ENCODE measurements around the gene LRIF1. TPM values are rescaled to one million over a fixed set of nuclear protein-coding genes. Genes with fewer than 3 reads are reported as not detected.

LRIF1 gene
- total RNA-seq, 4 donors from 2014 or later, result 2.6 to 12.0 (median 7.6) TPM

DNA sequence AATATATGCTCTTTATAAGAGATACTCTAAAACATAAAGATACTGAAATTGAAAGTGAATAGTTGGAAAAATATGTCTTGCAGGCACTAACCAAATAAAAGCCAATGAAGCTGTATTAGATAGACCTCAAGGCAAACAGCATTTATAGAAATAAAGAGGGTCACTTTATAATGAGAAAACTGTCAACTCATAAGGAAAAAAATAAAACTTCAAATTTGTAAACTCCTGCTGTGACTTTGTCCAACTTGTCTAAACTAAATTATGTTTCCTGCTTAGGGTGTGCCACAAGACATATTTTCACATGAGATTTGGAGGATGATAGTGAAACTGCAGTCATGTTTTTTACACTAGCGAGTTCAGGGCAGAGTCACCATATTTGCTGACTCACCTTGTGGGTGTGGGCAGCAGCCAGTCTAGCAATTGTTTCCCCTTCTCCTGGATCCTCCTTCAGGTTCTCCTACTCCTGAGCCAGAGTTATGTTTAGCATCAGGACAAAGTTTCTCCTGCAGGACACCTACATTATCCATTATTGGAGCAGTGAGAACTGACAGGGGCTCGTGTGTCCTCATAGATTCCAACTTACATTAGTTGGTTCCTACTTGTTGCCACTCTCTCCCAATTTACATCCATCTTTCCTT, 46.9 kb downstream of the LRIF1 start:
- TF ChIP-seq, protein P1, sequence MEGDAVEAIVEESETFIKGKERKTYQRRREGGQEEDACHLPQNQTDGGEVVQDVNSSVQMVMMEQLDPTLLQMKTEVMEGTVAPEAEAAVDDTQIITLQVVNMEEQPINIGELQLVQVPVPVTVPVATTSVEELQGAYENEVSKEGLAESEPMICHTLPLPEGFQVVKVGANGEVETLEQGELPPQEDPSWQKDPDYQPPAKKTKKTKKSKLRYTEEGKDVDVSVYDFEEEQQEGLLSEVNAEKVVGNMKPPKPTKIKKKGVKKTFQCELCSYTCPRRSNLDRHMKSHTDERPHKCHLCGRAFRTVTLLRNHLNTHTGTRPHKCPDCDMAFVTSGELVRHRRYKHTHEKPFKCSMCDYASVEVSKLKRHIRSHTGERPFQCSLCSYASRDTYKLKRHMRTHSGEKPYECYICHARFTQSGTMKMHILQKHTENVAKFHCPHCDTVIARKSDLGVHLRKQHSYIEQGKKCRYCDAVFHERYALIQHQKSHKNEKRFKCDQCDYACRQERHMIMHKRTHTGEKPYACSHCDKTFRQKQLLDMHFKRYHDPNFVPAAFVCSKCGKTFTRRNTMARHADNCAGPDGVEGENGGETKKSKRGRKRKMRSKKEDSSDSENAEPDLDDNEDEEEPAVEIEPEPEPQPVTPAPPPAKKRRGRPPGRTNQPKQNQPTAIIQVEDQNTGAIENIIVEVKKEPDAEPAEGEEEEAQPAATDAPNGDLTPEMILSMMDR (IDR thresholded peaks at IDR 0.05), result no peak
- TF ChIP-seq POLR2A (IDR thresholded peaks at IDR 0.05), result no peak
- Histone ChIP-seq H3K27ac (no peak overlapping the region), H3K4me1 (no peaks in the 10 kb centered on the region), H3K4me3 (no peak overlapping the region), H3K36me3 (no peaks in the 10 kb centered on the region), H3K27me3 (no peaks in the 10 kb centered on the region), H3K9me3 (no peaks in the 10 kb centered on the region)
- no peak for DNase-seq
- intact Hi-C loops (cut with DNase I; ENCODE audit: low total_unique reads), result no loop called here

DNA sequence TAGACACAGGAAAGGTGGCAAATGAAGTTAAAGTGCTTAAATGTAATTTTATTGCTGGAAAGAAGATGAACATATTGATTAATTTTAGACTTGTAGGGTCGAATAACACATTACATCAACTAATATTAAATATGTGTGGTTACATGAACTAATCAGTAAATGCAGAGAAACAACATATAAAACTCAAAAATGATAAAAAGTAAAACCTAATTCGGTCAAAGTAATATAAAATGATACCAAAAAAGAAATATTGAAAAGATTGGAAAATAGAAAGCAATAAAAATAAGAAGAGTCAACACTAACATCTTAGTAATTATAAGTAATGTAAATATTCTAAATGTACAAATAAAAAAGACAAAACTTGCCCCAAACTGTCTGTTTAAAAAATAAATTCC, 47.5 kb downstream of the LRIF1 start:
- DNase-seq, result no peak
- H3K27me3 ChIP-seq, result no peaks in the 10 kb centered on the region
- H3K4me3 ChIP-seq, result no peak overlapping the region
- H3K36me3 ChIP-seq, result no peaks in the 10 kb centered on the region
- TF ChIP-seq POLR2A (IDR thresholded peaks at IDR 0.05), result no peak
- TF ChIP-seq, protein P1 (IDR thresholded peaks at IDR 0.05), result no peak
- H3K27ac ChIP-seq, result no peak overlapping the region
- no peaks in the 10 kb centered on the region for H3K9me3 ChIP-seq
- no peaks in the 10 kb centered on the region for H3K4me1 ChIP-seq
- intact Hi-C loops (cut with DNase I; ENCODE audit: low total_unique reads), result no loop called here

DNA sequence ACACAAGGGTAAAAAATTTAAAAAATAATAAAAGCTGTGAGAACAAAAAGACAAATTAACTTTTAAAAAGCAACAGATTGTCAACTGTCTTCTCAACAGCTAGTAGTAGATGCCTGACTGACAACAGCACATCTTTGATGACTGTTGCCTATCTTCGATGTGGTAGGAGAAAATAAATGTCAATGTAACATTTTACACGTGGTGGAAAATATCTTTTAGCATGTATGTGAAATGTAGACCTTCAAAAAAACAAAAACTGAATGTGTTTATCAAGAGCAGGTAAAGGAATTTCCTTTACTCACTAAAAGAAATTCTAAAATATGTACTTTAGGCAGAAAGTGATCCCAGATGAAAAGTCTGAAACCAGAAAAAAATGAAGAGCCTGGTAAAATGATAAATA, 47.9 kb downstream of the LRIF1 start:
- H3K9me3 ChIP-seq, result no peaks in the 10 kb centered on the region
- TF ChIP-seq, protein P1 (IDR thresholded peaks at IDR 0.05), result no peak
- no peak for TF ChIP-seq POLR2A (IDR thresholded peaks at IDR 0.05)
- H3K27me3 ChIP-seq, result no peaks in the 10 kb centered on the region
- H3K36me3 ChIP-seq, result no peaks in the 10 kb centered on the region
- intact Hi-C loops (cut with DNase I; ENCODE audit: low total_unique reads), result no loop called here
- H3K27ac ChIP-seq, result no peak overlapping the region
- DNase-seq, result no peak
- H3K4me1 ChIP-seq, result no peaks in the 10 kb centered on the region
- H3K4me3 ChIP-seq, result no peak overlapping the region

DNA sequence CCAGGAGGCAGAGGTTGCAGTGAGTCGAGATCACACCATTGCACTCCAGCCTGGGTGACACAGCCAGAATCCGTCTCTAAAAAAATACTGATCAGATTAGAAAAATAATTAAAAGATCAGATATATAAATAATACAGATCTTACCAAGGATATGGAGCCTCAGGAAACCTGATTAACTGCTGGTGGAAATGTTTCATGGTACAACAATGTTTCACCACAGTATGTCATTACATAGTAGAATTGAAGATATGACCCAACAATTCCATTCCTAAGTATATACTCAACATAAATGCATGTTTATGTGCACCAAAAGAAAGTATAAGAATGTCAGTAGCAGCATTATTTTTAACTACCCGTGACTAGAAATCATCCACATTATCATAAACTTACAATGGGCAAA, 49.0 kb downstream of the LRIF1 start:
- Histone ChIP-seq H3K9me3 (no peaks in the 10 kb centered on the region), H3K36me3 (no peaks in the 10 kb centered on the region), H3K27ac (no peak overlapping the region), H3K27me3 (no peaks in the 10 kb centered on the region), H3K4me1 (no peaks in the 10 kb centered on the region), H3K4me3 (no peak overlapping the region)
- DNase-seq, result no peak
- intact Hi-C loops (cut with DNase I; ENCODE audit: low total_unique reads), result no loop called here
- TF ChIP-seq, protein P1 (IDR thresholded peaks at IDR 0.05), result no peak
- TF ChIP-seq POLR2A (IDR thresholded peaks at IDR 0.05), result no peak

DNA sequence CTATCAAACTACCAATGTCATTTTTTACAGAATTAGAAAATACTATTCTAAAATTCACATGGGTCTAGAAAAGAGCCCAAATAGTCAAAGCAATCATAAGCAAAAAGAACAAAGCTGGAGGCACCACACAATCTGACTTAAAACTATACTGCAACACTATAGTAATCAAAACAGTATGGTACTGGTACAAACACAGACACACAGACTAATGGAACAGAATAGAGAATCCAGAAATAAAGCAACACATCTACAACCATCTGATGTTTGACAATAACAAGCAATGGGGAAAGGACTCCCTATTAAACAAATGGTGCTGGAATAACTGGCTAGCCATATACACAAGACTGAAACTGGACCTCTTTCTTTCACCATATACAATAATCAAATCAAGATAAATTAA, 50.9 kb downstream of the LRIF1 start:
- no peaks in the 10 kb centered on the region for H3K36me3 ChIP-seq
- no peaks in the 10 kb centered on the region for H3K4me1 ChIP-seq
- H3K27ac ChIP-seq, result no peak overlapping the region
- intact Hi-C loops (cut with DNase I; ENCODE audit: low total_unique reads), result no loop called here
- no peaks in the 10 kb centered on the region for H3K27me3 ChIP-seq
- H3K4me3 ChIP-seq, result no peak overlapping the region
- TF ChIP-seq, protein P1 (IDR thresholded peaks at IDR 0.05), result no peak
- TF ChIP-seq POLR2A (IDR thresholded peaks at IDR 0.05), result no peak
- DNase-seq, result no peak
- no peaks in the 10 kb centered on the region for H3K9me3 ChIP-seq

Measured in uterus (tissue), 4 donors.